DMS53 treated with DMSO at 0.1 percent for 48 hours (cell line): Measurements from ENCODE around the gene RPS15.

Experiments used
- DNase-seq: peaks from one replicate; lab custom pipeline; 2025; ENCODE audit not compliant: unreplicated experiment; lab: John Stamatoyannopoulos, UW

RPS15 gene

GRCh38 chr19:1450735-1451731, 12.8 kb downstream of the RPS15 start:
- DNase-seq, result no peak

- DNase-seq, result no peak
These were observed 14.0 kb downstream of the RPS15 start for GRCh38 chr19:1451916-1452801.

GRCh38 chr19:1452802-1453524, 14.8 kb downstream of the RPS15 start:
- DNase-seq, result no peak

DNA sequence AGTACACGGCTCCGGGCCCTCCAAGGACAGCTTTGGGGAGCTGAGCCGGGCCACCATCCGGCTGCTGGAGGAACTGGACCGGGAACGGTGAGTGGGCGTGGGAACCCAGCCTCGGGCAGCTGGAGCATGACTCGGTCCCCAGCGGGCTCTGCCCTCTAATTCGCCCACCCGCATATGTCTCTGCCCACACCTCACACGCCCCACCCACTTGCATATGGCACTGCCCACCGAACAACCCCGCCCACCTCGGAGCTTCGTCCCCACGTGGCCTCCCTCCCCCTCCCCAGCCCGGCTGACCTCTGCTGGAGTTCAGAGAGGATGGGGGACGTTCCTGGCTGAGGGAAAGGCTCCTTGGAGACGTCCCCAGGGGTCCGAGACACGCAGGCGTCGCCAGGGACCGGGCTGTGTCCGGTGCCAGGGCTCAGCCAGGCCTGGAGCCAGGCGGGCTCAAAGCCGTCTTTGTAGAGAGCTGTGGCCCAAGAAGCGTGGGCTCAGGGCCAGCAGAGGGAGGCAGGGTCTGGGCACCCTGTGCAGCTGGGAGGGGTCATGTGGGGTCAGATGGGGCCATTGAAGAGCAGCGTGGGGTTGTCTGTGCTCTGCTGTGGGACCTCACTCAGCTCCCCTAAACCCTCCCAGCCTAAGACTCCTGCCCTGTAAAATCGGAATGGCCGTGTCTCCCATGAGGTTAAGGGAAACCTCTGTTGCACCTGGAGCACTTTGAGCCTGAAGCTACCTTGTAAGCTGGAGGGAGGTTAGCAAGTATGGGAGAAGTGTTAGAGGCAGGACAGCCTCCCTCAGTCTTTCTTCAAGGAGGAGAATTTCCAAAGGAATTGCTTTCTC, 15.5 kb downstream of the RPS15 start:
- no peak for DNase-seq

DNA sequence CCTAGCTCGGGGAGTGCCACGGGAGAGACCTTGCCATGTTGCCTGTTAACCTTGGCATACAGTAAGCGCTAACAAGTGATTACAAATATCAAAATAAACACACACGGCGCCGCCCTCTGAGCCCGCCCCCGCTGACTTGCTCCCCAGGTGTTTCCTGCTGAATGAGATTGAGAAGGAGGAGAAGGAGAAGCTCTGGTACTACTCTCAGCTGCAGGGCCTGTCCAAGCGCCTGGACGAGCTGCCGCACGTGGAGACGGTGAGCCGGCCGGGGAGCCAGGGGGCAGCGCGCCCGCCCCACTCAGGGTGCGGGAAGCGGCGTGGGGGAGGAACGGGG, 16.8 kb downstream of the RPS15 start:
- DNase-seq, result peak; percentile 48

DNA sequence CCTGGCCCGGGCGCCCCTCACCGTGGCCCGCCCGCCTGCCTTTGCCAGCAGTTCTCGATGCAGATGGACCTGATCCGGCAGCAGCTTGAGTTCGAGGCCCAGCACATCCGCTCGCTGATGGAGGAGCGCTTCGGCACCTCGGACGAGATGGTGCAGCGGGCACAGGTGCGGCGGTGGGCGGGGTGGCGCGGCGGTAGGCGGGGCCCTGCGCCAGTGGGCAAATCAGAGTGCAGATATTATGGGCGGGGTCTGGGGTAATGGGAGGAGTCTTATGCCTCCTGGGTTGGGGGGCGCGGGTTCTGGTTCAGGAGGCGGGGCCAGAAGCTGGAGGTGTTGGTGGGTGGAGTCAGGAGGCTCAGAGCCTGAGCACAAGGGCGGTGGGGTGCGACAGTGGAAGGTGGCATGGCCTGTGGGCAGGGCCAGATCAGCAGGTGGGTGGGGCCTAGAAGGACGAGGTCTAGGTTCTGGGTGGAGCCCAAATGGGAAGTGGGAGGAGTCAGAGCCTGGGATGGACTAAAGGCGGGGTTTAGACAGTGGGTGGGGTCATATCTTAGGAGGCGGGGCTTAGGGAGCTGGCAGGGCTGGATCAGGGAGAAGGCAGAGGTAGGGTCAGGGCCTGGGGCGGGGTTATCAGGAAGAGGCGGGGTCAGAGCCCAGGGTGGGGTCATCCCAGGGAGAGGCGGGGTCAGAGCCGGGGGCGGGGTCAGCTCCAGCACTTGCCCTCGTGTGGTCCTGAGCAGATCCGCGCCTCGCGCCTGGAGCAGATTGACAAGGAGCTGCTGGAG, 17.3 kb downstream of the RPS15 start:
- no peak for DNase-seq

DNA sequence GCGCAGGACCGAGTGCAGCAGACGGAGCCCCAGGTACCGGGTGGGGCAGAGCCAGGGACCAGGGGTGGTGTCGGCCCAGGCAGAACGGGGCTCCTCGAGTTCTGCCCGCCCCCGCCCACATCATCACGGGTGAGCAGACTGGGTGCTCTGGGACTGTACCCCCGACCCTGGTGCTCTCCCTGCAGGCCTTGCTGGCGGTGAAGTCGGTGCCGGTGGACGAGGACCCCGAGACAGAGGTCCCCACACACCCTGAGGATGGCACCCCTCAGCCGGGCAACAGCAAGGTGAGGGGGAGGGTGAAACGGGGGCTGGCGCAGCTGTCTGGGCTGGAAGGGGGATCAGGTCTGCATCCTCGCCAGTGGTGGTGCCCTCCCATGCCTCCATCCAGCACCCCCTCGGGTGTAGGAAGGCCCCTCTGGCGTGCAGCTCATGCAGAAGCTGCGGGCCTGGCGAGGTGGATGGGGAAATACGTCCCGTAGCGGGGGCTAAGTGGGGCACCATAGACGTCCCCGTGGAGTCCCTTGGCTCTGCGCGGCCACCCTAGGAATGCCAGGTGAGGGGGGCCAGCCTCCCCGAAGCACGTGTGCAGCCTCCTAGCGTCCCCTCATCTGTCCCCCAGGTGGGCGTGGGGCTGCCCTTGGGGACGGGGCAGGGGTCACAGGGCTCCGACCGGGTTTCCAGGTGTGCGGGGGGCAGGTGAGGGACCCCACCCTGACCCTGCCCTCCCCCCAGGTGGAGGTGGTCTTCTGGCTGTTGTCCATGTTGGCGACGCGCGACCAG, 18.1 kb downstream of the RPS15 start:
- DNase-seq, result no peak

DNA sequence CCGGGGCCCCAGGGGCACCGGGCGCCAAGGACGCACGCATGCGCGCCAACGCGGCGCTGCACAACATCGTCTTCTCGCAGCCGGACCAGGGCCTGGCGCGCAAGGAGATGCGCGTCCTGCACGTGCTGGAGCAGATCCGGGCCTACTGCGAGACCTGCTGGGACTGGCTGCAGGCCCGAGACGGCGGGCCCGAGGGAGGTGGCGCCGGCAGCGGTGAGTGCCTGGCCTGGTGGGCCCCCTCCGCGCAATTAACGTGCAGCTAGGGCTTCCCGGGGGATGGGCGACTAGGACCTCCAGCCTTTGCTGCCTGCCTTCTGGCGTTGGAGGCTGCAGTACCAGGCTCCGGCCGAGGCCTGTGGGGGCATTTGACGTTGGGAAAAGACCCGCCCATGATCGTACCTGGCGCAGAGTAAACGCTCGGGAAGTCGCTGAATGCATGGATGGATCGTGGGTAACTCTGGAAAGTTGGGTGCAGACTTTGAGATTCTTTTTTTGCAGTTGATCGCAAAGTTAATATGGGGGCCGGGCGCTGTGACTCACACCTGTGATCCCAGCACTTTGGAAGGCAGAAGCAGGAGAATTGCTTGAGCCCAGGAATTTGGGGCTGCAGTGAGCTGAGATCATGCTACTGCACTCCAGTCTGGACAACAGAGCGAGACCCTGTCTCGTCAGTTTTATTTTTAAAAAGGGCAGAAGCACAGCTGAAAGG, 19.0 kb downstream of the RPS15 start:
- DNase-seq, result no peak

DNA sequence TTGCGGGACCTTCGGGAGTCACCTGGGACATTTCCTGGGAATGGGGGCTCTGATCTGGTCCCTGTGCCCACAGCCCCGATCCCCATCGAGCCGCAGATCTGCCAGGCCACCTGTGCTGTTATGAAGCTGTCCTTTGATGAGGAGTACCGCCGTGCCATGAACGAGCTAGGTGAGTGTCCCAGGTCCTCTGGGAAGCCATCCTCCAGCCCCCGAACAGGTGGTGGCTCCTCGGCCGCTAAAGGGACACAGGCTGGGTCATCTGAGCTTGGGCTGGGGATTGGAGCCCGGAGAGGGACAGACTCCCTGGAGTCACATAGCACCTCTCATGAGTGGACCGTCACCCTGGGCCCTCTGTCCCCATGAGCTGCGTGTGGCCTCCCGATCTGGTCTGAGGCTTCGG, 19.7 kb downstream of the RPS15 start:
- DNase-seq, result no peak

GRCh38 chr19:1459479-1459878, 21.3 kb downstream of the RPS15 start:
- DNase-seq, result no peak

GRCh38 chr19:1460033-1460995, 22.1 kb downstream of the RPS15 start:
- DNase-seq, result no peak

GRCh38 chr19:1461862-1462261, 23.7 kb downstream of the RPS15 start:
- no peak for DNase-seq

DNA sequence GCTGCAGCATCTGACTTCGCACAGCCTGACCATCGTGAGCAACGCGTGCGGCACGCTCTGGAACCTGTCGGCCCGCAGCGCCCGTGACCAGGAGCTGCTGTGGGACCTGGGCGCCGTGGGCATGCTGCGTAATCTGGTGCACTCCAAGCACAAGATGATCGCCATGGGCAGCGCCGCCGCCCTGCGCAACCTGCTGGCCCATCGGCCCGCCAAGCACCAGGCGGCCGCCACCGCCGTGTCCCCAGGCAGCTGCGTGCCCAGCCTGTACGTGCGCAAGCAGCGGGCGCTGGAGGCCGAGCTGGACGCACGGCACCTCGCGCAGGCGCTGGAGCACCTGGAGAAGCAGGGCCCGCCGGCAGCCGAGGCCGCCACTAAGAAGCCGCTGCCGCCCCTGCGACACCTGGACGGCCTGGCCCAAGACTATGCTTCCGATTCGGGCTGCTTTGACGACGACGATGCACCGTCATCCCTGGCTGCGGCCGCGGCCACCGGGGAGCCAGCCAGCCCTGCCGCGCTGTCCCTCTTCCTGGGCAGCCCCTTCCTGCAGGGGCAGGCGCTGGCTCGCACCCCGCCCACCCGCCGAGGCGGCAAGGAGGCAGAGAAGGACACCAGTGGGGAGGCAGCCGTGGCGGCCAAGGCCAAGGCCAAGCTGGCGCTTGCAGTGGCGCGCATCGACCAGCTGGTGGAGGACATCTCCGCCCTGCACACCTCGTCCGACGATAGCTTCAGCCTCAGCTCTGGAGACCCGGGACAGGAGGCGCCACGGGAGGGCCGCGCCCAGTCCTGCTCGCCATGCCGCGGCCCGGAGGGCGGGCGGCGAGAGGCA, 27.2 kb downstream of the RPS15 start:
- DNase-seq, result peak; percentile 46

- no peak for DNase-seq
These were observed 27.8 kb downstream of the RPS15 start for GRCh38 chr19:1466018-1466460.

DNA sequence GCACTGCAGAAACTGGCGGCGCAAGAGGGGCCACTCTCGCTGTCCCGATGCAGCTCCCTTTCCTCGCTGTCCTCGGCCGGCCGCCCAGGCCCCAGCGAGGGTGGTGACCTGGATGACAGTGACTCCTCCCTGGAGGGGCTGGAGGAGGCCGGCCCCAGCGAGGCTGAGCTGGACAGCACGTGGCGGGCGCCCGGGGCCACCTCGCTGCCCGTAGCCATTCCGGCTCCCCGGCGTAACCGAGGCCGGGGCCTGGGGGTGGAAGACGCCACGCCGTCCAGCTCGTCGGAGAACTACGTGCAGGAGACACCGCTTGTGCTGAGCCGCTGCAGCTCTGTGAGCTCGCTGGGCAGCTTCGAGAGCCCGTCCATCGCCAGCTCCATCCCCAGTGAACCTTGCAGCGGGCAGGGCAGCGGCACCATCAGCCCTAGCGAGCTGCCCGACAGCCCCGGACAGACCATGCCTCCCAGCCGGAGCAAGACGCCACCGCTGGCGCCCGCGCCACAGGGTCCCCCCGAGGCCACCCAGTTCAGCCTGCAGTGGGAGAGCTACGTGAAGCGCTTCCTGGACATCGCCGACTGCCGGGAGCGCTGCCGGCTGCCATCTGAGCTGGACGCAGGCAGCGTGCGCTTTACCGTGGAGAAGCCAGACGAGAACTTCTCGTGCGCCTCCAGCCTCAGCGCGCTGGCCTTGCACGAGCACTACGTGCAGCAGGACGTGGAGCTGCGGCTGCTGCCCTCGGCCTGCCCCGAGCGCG, 28.4 kb downstream of the RPS15 start:
- no peak for DNase-seq

- DNase-seq, result no peak
These were observed 29.0 kb downstream of the RPS15 start for GRCh38 chr19:1467215-1467489.
